ENCODE results near the gene PRKRIP1. TPM values are rescaled to one million over a fixed set of nuclear protein-coding genes. Genes with fewer than 3 reads are reported as not detected.

The PRKRIP1 gene
- total RNA-seq, 1 experiment from 2014 or later = 36.8 TPM

GRCh38 chr7:102467581-102468477 lies 71.7 kb downstream of the PRKRIP1 start:
- Mint-ChIP-seq H3K4me1 (ENCODE audit: insufficient read depth, unreplicated experiment) (peaks cover 11% of the 10 kb centered on the region), H3K9me3 (ENCODE audit: unreplicated experiment) (no peaks in the 10 kb centered on the region), H3K27ac (ENCODE audit: low read depth, unreplicated experiment) (peak overlapping the region; percentile 31), H3K4me3 (ENCODE audit: unreplicated experiment) (no peak overlapping the region), H3K27me3 (ENCODE audit: insufficient read depth, unreplicated experiment) (no peaks in the 10 kb centered on the region), H3K36me3 (ENCODE audit: insufficient read depth, unreplicated experiment) (peaks cover 15% of the 10 kb centered on the region)
- DNase-seq (ENCODE audit: unreplicated experiment) = no peak
- BruUV-seq (replicated peaks) = no TSS peak
- POLR2A ChIA-PET = no interaction called here
- intact Hi-C loops (cut with micrococcal nuclease) = no loop called here
- CTCF ChIA-PET = no interaction called here
- TF ChIP-seq CTCF (IDR thresholded peaks at IDR 0.05; ENCODE audit: unreplicated experiment) = no peak

- POLR2A ChIA-PET = no interaction called here
- H3K9me3 Mint-ChIP-seq (ENCODE audit: unreplicated experiment) = no peaks in the 10 kb centered on the region
- H3K4me3 Mint-ChIP-seq (ENCODE audit: unreplicated experiment) = no peak overlapping the region
- no peak for DNase-seq (ENCODE audit: unreplicated experiment)
- H3K36me3 Mint-ChIP-seq (ENCODE audit: insufficient read depth, unreplicated experiment) = peaks cover 15% of the 10 kb centered on the region
- CTCF ChIA-PET = no interaction called here
- no peaks in the 10 kb centered on the region for H3K27me3 Mint-ChIP-seq (ENCODE audit: insufficient read depth, unreplicated experiment)
- intact Hi-C loops (cut with micrococcal nuclease) = no loop called here
- peaks cover 10% of the 10 kb centered on the region for H3K4me1 Mint-ChIP-seq (ENCODE audit: insufficient read depth, unreplicated experiment)
- H3K27ac Mint-ChIP-seq (ENCODE audit: low read depth, unreplicated experiment) = peak overlapping the region; percentile 31
- no TSS peak for BruUV-seq (replicated peaks)
- TF ChIP-seq CTCF (IDR thresholded peaks at IDR 0.05; ENCODE audit: unreplicated experiment) = no peak
Observed at GRCh38 chr7:102468478-102469350, 72.6 kb downstream of the PRKRIP1 start.

GRCh38 chr7:102469351-102469971 lies 73.3 kb downstream of the PRKRIP1 start:
- intact Hi-C loops (cut with micrococcal nuclease) = no loop called here
- no peaks in the 10 kb centered on the region for H3K9me3 Mint-ChIP-seq (ENCODE audit: unreplicated experiment)
- TF ChIP-seq CTCF (IDR thresholded peaks at IDR 0.05; ENCODE audit: unreplicated experiment) = no peak

More at GRCh38 chr7:102469351-102469971, 73.3 kb downstream of the PRKRIP1 start:
- Mint-ChIP-seq H3K36me3 (ENCODE audit: insufficient read depth, unreplicated experiment) (peaks cover 15% of the 10 kb centered on the region), H3K27me3 (ENCODE audit: insufficient read depth, unreplicated experiment) (no peaks in the 10 kb centered on the region), H3K4me3 (ENCODE audit: unreplicated experiment) (no peak overlapping the region), H3K4me1 (ENCODE audit: insufficient read depth, unreplicated experiment) (peaks cover 5% of the 10 kb centered on the region), H3K27ac (ENCODE audit: low read depth, unreplicated experiment) (no peak overlapping the region)
- BruUV-seq (replicated peaks) = no TSS peak
- ChIA-PET POLR2A (no interaction called here), CTCF (no interaction called here)
- DNase-seq (ENCODE audit: unreplicated experiment) = no peak
